SK-N-MC (cell line): Measurements from ENCODE around the gene TEF.

Experiments used
- DNase-seq: peaks from one replicate; pipeline ENCODE4 v3.0.0-alpha.2; 2011; ENCODE audit warnings: low read depth, low spot score
- H3K27ac ChIP-seq: fragments of 200-600 bp; sonication (generic); 2 replicates; pipeline ENCODE4 v1.5.1; 2016; ENCODE audit warnings: mixed run types
- H3K36me3 ChIP-seq: fragments of 200-600 bp; sonication (generic); 2 replicates; pipeline ENCODE4 v1.6.1; 2017; ENCODE audit warnings: antibody characterized with exemption, low read length, mixed read lengths; ENCODE audit not compliant: insufficient read depth
- H3K4me3 ChIP-seq: fragments of 200-600 bp; sonication (generic); 2 replicates; pipeline ENCODE4 v1.5.1; 2016
- H3K9ac ChIP-seq: fragments of 200-600 bp; sonication (generic); 2 replicates; pipeline ENCODE4 v1.8.0; 2017; ENCODE audit warnings: mixed run types, mixed read lengths; ENCODE audit not compliant: insufficient read length
- H3K9me3 ChIP-seq: fragments of 200-600 bp; sonication (generic); 2 replicates; pipeline ENCODE4 v1.6.1; 2017; ENCODE audit warnings: low read depth, mild to moderate bottlenecking, antibody characterized with exemption, low read length, moderate library complexity, mixed read lengths
- EZH2 ChIP-seq: fragments of 200-600 bp; sonication (generic); IDR thresholded peaks from one replicate; pipeline ENCODE4 v1.6.1; 2017; ENCODE audit warnings: antibody characterized with exemption
- FOXP2 ChIP-seq: optimal IDR thresholded peaks from 2 replicates; pipeline ENCODE3; 2011; ENCODE audit warnings: mild to moderate bottlenecking, moderate library complexity; ENCODE audit not compliant: insufficient read depth; ENCODE audit errors: extremely low read length, control extremely low read depth
- POLR2AphosphoS5 ChIP-seq: IDR thresholded peaks from 2 replicates; pipeline ENCODE4 v1.6.1; 2012; ENCODE audit warnings: mild to moderate bottlenecking, low read depth, low read length, borderline replicate concordance

Gene TEF

DNA sequence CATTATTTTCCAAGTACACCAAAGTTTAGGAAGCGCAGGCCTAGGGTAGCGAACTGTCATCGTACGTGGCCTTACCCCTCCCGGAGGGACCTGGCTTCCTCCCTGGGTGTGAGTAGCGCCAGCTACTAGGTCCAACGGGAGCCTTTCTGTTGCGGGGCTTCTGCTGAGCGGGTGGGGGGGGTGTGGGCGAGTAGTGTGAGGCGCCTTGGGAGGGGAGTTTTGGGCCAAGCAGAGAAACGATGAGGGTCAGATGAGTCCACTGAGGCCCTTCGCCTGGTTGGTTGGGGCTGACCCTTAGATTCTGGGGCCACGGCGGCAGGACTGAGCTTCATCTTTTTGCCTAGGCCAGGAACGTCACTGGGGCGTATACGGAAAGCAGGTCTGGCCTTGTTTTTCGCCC, 868 bp downstream of the TEF start:
- H3K9me3 ChIP-seq = no peaks in the 10 kb centered on the region
- DNase-seq = no peak
- H3K27ac ChIP-seq = no peak overlapping the region
- peak overlapping the region; percentile 49 for H3K9ac ChIP-seq
- peak overlapping the region; percentile 85 for H3K4me3 ChIP-seq
- TF ChIP-seq FOXP2 (no peak), EZH2 (no peak), POLR2AphosphoS5 (no peak)
- peaks cover 4% of the 10 kb centered on the region; the same call in 1 of the 2 replicates for H3K36me3 ChIP-seq

- no peak for DNase-seq
- H3K27ac ChIP-seq = no peak overlapping the region
- no peak overlapping the region for H3K9ac ChIP-seq
- no peaks in the 10 kb centered on the region for H3K9me3 ChIP-seq
- H3K4me3 ChIP-seq = no peak overlapping the region
- H3K36me3 ChIP-seq = peaks cover 5% of the 10 kb centered on the region; the same call in 1 of the 2 replicates
- TF ChIP-seq POLR2AphosphoS5 = no peak
- TF ChIP-seq FOXP2 = no peak
- TF ChIP-seq EZH2 = no peak
Measured at GRCh38 chr22:41383085-41383484, 1.3 kb downstream of the TEF start.

DNA sequence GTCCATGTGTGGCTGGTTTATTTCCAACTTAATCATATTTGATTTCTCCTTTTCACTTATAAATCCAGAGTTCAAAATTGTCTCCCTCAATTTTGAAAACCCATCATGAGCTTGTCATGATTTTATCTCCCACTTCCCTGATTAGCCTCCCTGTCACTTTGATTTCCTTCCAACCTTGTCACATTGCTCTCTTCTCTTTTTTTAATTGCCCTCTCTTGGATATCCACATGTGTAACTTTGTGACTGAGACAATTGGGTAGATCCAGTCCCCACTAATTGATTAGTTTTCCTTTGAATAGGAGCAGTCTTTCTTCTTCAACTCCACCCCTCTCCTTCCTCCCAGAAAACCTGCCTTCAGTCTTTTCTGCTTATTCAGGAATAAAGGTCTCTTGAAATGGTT, 2.4 kb downstream of the TEF start:
- DNase-seq = no peak
- no peaks in the 10 kb centered on the region for H3K9me3 ChIP-seq
- peaks cover 9% of the 10 kb centered on the region; the same call in 1 of the 2 replicates for H3K36me3 ChIP-seq
- no peak overlapping the region for H3K4me3 ChIP-seq
- H3K27ac ChIP-seq = no peak overlapping the region
- TF ChIP-seq POLR2AphosphoS5 (no peak), EZH2 (no peak), FOXP2 (no peak)
- no peak overlapping the region for H3K9ac ChIP-seq

DNA sequence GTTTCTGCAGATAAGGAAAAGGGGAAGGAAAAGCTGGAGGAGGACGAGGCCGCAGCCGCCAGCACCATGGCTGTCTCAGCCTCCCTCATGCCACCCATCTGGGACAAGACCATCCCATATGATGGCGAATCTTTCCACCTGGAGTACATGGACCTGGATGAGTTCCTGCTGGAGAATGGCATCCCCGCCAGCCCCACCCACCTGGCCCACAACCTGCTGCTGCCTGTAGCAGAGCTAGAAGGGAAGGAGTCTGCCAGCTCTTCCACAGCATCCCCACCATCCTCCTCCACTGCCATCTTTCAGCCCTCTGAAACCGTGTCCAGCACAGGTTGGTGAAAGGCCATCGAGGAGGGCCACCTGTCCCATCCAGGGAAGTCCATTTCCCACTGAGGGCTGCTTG, 5.6 kb downstream of the TEF start:
- Histone ChIP-seq H3K9ac (no peak overlapping the region), H3K36me3 (peaks cover 9% of the 10 kb centered on the region; the same call in 1 of the 2 replicates), H3K27ac (no peak overlapping the region), H3K4me3 (no peak overlapping the region), H3K9me3 (no peaks in the 10 kb centered on the region)
- DNase-seq = no peak
- TF ChIP-seq FOXP2 (no peak), POLR2AphosphoS5 (no peak), EZH2 (no peak)

DNA sequence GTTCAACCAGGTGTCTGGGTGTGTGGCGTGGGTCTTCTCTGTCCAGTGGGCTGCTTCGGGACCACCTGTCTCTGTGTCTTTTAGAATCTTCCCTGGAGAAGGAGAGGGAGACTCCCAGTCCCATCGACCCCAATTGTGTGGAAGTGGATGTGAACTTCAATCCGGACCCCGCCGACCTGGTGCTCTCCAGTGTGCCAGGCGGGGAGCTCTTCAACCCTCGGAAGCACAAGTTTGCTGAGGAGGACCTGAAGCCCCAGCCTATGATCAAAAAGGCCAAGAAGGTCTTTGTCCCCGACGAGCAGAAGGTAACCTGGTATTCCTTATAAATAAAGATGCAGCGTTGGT, 12.2 kb downstream of the TEF start:
- Histone ChIP-seq H3K9me3 (no peaks in the 10 kb centered on the region), H3K9ac (no peak overlapping the region), H3K27ac (peak overlapping the region; percentile 90), H3K36me3 (peaks cover 18% of the 10 kb centered on the region; the same call in 1 of the 2 replicates), H3K4me3 (peak overlapping the region; percentile 67)
- no peak for DNase-seq
- TF ChIP-seq FOXP2 = no peak
- TF ChIP-seq EZH2 = no peak
- no peak for TF ChIP-seq POLR2AphosphoS5

GRCh38 chr22:41395531-41396240, 13.9 kb downstream of the TEF start:
- Histone ChIP-seq H3K9ac (no peak overlapping the region), H3K36me3 (peaks cover 18% of the 10 kb centered on the region; the same call in 1 of the 2 replicates), H3K4me3 (no peak overlapping the region), H3K9me3 (no peaks in the 10 kb centered on the region), H3K27ac (no peak overlapping the region)
- no peak for DNase-seq
- TF ChIP-seq EZH2 (no peak), FOXP2 (no peak), POLR2AphosphoS5 (no peak)

DNA sequence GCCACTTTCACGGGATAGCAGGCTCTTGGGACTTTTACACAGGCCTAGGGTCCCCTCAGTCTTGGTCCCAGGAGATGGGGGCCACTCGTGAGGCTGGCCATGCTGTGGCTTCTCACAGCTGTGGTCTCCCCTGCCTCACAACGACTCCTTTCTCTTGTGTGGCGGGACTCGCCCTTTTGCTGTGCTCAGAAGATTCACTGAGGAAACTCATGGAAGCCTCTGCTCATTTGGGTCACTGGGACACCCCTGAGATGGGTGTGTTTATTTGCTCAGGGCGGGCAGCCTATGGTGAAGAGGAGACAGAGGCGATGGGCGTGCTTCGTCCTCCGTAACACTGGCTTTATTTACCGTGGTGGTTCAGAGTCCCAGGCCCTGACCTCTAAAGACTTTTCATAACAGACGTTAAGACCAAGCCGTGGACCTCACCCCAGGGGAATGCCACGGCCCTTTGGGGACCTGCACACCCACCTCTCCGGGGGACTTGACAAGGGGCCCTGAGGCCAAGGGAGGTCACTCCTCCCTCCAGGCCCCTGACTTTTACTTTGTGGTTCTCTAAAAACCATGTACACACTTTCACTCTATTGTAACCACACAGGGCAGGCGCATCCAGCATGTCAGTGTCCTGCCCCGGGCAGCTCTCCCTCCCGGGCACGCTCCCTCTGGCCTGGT, 15.5 kb downstream of the TEF start:
- Histone ChIP-seq H3K4me3 (no peak overlapping the region), H3K36me3 (peaks cover 18% of the 10 kb centered on the region; the same call in 1 of the 2 replicates), H3K9ac (no peak overlapping the region), H3K9me3 (no peaks in the 10 kb centered on the region), H3K27ac (no peak overlapping the region)
- DNase-seq = no peak
- TF ChIP-seq FOXP2 (no peak), POLR2AphosphoS5 (no peak), EZH2 (no peak)

- Histone ChIP-seq H3K27ac (no peak overlapping the region), H3K9ac (no peak overlapping the region), H3K36me3 (peaks cover 18% of the 10 kb centered on the region; the same call in 1 of the 2 replicates), H3K4me3 (no peak overlapping the region), H3K9me3 (no peaks in the 10 kb centered on the region)
- no peak for DNase-seq
- TF ChIP-seq POLR2AphosphoS5 = no peak
- TF ChIP-seq EZH2 = no peak
- TF ChIP-seq FOXP2 = no peak
Measured at GRCh38 chr22:41398921-41399320, 17.2 kb downstream of the TEF start.
